Activated CD4-positive, alpha-beta T cell treated with anti-CD3 and anti-CD28 coated beads for 48 hours (primary cell): ENCODE data around the gene SACM1L.
A peak's percentile ranks its signal among the peaks of the same experiment; 100 is the strongest.
"Not testable (repeated sequence)": the region's sequence is repeated elsewhere in the genome, so short reads cannot be mapped to it uniquely, and the experiment has no call there.

Experiments
- DNase-seq: peaks from one replicate; pipeline ENCODE4 v3.0.0-alpha.2; 2020

Gene SACM1L

GRCh38 chr3:45742461-45743089, 53.4 kb downstream of the SACM1L start:
- DNase-seq: no peak

- no peak for DNase-seq
Observed at GRCh38 chr3:45746165-45746776, 57.1 kb downstream of the SACM1L start.

- no peak for DNase-seq
Observed at GRCh38 chr3:45746777-45747622, 57.8 kb downstream of the SACM1L start.

GRCh38 chr3:45748068-45748467, 58.9 kb downstream of the SACM1L start:
- no peak for DNase-seq

- not testable (repeated sequence) for DNase-seq
Observed at GRCh38 chr3:45749036-45749600, 59.9 kb downstream of the SACM1L start.

GRCh38 chr3:45749880-45750279, 60.7 kb downstream of the SACM1L start:
- no peak for DNase-seq

- no peak for DNase-seq
Observed at GRCh38 chr3:45751537-45752242, 62.5 kb downstream of the SACM1L start.

- no peak for DNase-seq
Observed at GRCh38 chr3:45753095-45753494, 63.9 kb downstream of the SACM1L start.

- no peak for DNase-seq
Observed at GRCh38 chr3:45754461-45754860, 65.3 kb downstream of the SACM1L start.

GRCh38 chr3:45756055-45756454, 66.9 kb downstream of the SACM1L start:
- no peak for DNase-seq

- DNase-seq: not testable (repeated sequence)
Observed at GRCh38 chr3:45757141-45757540, 67.9 kb downstream of the SACM1L start.

GRCh38 chr3:45758871-45759270, 69.7 kb downstream of the SACM1L start:
- DNase-seq: no peak

GRCh38 chr3:45759851-45760250, 70.7 kb downstream of the SACM1L start:
- DNase-seq: no peak

- peak; percentile 53 for DNase-seq
Observed at GRCh38 chr3:45760878-45761711, 71.9 kb downstream of the SACM1L start.

GRCh38 chr3:45761831-45762230, 72.6 kb downstream of the SACM1L start:
- no peak for DNase-seq

- DNase-seq: no peak
Observed at GRCh38 chr3:45762647-45763302, 73.6 kb downstream of the SACM1L start.

- no peak for DNase-seq
Observed at GRCh38 chr3:45763303-45763675, 74.1 kb downstream of the SACM1L start.

- no peak for DNase-seq
Observed at GRCh38 chr3:45765266-45765851, 76.2 kb downstream of the SACM1L start.

GRCh38 chr3:45765958-45766357, 76.8 kb downstream of the SACM1L start:
- DNase-seq: no peak

- DNase-seq: no peak
Observed at GRCh38 chr3:45771166-45771775, 82.1 kb downstream of the SACM1L start.

- no peak for DNase-seq
Observed at GRCh38 chr3:45771831-45772230, 82.6 kb downstream of the SACM1L start.
